ENCODE measurements around the gene SNURF.
"Not testable (repeated sequence)": the region's sequence is repeated elsewhere in the genome, so short reads cannot be mapped to it uniquely, and the experiment has no call there.

The SNURF gene, protein sequence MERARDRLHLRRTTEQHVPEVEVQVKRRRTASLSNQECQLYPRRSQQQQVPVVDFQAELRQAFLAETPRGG

GRCh38 chr15:24954783-24955530 is at the start of gene SNURF, which contains the start of gene SNRPN:
SNURF (plus strand) TSS chr15:24954987; CDS start chr15:24955049, 62 bp downstream.
SNRPN (plus strand) TSS chr15:24954987; CDS start chr15:24974454, 19,467 bp downstream.
- DNase-seq (ENCODE audit: low spot score): peak; percentile 83

DNA sequence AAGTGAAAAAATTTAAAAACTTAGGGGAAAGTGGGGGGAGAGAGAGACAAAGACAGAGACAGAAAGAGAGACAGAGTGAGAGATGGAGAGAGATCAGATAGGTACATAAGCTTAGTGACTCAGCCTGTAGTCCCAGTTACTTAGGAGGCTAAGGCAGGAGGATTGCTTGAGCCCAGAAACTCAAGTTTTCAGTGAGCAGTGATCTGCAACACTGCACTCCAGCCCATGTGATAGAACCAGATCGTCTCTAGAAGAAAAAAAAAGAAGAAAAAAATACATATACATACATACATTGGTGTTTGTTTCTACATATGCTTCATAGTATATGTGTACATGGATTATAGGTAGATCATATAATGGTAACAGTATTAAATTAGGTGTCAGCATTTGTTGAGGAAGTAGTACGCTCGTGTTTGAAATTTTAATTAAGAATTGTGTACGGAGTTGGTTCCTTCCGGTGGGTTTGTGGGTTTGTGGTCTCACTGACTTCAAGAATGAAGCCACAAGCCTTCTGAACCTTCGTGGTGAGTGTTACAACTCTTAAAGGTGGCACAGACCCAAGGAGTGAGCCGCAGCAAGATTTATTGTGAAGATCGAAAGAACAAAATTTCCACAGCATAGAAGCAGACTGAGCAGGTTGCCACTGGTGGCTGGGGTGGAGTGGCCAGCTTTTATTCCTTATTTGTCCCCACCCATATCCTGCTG is 38.3 kb upstream of the SNURF start:
- DNase-seq (ENCODE audit: low spot score): no peak

DNA sequence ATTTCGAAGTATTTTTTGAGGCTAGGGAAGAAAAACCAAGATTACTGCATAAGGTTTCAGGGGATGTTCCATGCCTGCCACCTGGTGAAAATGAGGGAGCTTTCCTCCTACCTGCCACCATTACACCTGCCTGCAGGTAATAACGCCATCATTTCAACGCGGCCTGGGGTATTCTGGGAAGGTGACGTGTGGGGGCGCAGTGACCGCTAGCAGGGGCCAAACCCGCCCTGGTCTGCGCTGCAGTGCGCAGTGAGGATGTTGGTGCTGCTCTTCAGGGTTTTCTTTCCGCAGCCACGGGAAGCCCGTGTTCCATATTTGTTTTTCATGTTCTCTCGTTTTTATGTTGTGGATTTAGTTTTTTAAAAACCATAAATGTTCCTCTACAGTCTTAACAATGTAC is 37.4 kb upstream of the SNURF start:
- no peak for DNase-seq (ENCODE audit: low spot score)

DNA sequence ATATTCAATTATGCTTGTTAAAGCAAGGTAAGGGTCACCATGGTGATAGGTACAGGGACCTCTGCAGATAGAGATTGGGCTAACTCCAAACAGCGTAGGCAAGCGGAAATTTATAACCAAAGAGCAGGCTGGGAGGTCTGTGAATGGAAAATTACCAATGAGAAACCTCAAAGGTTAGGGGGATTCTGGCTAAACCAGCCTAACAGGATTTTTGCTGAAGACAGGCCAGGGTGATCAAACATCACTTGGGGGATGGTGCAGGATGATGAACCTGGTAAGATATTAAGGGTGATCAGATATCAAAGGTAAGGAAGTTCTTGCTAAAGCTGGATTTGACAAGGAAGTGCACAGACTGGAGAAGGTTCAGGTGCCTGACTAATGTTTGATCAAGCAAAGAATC is 35.3 kb upstream of the SNURF start:
- DNase-seq (ENCODE audit: low spot score): no peak

DNA sequence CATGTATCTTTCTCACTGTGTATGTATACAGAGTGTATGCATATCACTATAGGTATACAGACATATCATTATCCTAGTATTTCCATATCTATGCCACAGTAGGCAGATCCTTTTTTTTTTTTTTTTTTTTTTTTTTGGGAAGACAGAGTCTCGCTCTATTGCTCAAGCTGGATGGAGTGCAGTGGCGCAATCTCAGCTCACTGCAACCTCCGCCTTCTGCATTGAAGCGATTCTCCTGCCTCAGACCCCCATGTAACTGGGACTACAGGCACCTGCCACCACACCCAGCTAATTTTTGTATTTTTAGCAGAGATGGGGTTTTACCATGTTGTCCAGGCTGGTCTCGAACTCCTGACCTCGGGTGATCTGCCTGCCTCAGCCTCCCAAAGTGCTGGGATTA is 32.0 kb upstream of the SNURF start:
- DNase-seq (ENCODE audit: low spot score): not testable (repeated sequence)

GRCh38 chr15:24924153-24924552 is 30.6 kb upstream of the SNURF start:
- DNase-seq (ENCODE audit: low spot score): no peak

- DNase-seq (ENCODE audit: low spot score): no peak
Measured at GRCh38 chr15:24924621-24925020, 30.2 kb upstream of the SNURF start.

- not testable (repeated sequence) for DNase-seq (ENCODE audit: low spot score)
Measured at GRCh38 chr15:24931874-24932732, 22.7 kb upstream of the SNURF start.

DNA sequence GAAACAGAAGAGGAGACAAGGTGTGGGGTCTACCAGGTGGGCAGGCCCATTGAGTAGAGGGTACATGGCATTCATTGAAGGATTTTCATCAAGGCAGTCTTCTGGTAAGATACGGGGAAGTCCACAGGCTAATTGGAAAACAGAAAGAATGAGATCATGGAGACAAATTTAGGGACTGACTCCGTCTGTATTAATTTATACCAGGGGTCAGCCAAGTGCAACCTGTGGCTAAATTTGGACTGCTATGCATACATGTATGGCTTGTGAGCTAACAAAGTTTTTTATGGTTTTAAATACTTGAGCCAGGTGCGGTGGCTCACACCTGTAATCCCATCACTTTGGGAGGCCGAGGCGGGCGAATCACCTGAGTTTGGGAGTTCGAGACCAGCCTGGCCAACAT is 21.1 kb upstream of the SNURF start:
- DNase-seq (ENCODE audit: low spot score): no peak

- DNase-seq (ENCODE audit: low spot score): not testable (repeated sequence)
Measured at GRCh38 chr15:24938224-24938623, 16.6 kb upstream of the SNURF start.

DNA sequence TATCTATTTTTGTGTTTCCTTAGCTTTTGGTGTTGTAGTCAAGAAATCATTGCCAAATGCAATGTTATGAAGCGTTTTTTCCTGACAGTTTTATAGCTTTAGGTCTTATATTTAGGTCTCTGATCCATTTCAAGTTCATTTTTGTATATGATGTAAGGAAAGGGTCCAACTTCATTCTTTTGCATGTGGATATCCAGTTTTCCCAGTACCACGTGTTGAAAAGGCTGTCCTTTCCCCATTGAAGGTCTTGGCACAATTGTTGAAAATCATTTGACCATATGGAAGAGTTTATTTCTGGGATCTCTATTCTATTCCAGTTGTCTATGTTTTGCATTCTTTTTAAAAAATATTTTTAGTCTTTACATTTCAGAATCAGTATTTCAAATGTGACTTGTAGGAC is 14.6 kb upstream of the SNURF start:
- no peak for DNase-seq (ENCODE audit: low spot score)

DNA sequence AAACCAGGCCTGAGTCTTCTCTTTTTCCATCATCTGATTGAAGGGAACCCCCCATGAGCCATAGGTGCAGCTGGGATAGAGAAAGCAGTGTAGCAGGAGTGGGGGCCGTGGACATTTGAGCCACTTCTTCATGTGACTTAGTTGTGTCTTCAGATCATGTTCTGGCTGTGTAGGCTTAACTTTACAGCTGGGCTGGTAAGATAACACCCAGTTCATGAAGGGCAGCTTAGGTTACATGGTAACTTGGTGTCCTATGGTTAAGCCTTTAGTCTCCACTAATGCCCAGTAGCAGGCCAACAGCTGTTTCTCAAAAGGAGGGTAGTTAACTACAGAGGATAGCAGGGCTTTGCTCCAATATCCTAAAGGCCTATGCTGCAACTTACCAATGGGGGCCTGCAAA is 11.4 kb upstream of the SNURF start:
- no peak for DNase-seq (ENCODE audit: low spot score)

DNA sequence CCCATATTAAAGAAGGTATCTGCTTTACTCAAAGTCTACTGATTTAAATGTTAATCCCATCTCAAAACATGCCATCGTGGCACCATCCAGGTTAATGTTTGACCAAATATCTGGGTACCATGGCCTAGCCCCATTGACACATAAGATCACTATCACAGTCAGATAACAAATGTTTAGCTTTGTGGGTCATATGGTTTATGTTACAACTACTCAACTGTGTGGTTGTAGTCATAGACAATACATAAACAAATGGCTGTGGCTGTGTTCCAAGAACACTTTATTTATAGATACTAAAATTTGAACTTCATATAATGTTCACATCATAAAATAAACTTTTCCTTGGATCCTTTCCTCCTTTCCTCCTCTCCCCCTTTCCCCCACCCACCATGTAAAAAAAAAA is 9.8 kb upstream of the SNURF start:
- DNase-seq (ENCODE audit: low spot score): no peak

- no peak for DNase-seq (ENCODE audit: low spot score)
Measured at GRCh38 chr15:24945711-24946110, 9.1 kb upstream of the SNURF start.

GRCh38 chr15:24948495-24948894 is 6.3 kb upstream of the SNURF start:
- no peak for DNase-seq (ENCODE audit: low spot score)

DNA sequence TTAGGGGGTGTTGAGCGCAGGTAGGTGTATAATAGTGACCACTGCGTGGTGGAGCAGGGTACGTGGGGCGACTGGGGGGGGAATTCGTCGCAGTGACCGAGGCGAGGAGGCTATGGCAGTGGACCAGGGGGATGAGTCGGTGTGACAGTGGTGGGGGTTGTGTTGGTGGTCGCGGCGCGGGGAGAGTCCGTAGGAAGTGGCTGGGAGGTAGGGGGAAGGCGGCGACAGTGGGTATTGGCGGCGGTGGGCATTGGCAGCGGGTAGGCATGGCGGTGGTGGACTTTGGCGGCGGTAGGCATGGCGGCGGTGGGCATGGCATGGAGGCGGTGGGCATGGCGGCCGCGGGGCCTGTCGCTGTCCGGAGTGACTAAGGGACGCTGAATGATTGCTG is 739 bp downstream of the SNURF start:
- DNase-seq (ENCODE audit: low spot score): no peak

DNA sequence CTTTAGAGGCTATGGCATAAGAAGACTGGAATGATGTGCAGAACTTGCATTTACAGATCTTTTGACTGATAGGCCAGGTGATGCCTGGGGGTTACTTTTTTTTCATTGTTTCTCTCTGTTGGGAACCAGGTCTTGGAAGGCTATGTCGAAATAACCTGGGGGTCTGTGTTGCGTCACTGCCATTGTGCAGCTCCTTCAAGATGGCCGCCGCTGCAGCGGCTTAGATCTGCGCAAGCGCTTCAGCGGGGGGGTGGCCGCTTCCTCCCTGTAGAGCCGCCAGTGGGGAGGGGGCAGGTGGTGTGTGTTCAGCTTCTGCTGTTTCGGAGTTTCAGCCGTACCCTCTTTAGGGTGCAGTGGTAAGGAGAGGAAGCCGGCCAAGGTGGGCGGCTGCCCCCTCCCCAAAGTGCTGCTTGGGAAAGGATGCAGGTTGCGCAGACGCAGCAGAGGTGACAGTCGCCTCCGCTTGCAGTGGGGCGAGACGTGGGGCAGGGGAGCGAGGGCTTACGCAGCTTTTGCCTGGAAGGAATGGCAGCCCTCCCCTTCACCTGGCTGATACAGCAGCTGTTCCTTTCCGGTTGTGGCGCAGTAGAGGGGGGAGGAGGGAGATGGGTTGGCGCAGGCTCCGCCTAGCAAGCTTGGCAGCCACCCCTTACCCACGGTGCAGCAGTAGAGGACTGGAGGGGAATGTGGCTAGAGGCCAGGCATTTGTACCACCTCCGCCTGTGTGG is 1.5 kb downstream of the SNURF start:
- peak; percentile 81 for DNase-seq (ENCODE audit: low spot score)

- no peak for DNase-seq (ENCODE audit: low spot score)
Measured at GRCh38 chr15:24957691-24958090, 2.9 kb downstream of the SNURF start.

DNA sequence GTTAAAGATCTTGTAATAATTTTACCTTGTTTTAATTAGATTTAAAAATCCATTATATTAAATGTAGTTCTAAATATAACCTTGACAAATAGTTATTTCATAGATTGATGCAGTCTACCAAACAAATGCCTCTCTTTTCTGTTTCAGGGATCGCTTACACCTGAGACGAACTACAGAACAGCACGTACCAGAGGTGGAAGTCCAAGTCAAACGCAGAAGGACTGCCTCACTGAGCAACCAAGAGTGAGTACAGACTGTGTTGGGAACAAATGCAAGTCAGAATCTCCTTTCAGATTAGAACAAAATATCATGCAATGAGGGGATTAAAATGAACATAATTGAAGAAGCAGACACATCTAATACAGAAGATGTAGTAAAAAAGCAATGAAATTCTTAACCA is 7.2 kb downstream of the SNURF start:
- DNase-seq (ENCODE audit: low spot score): no peak

GRCh38 chr15:24962880-24963279 is 8.1 kb downstream of the SNURF start:
- no peak for DNase-seq (ENCODE audit: low spot score)

DNA sequence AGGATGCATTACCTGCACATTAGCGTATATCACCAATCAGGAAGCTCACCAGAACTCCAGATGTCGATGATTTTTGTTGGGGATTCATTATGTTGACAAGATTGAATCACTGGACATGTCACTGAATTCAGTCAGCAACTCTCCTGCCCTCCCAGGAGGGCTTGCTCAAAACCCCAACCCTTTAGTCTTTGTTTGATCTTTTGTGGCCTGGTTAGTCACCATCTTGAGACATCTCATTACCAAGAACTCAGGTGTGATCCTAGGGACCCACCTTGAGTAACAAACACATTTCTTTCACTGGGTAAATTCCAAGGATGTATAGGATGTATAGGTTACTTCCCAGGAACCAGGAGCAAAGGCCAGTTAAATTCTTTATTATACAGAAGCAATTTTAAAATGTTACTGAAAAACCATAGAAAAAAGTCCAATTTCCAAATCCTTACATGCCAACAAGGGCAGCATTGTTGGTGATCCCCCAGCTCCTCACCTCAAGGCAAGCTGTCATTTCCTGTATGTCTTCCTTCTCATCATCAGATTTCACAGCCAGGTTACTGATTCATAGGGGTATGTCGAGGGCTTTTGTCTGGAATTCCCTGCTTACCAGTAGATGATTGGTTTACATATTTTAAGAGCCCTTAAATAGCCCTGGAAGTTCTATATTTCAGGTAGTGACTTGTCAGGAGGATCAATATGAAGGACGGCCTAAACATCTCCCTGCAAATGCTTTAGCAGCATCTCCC is 11.7 kb downstream of the SNURF start:
- no peak for DNase-seq (ENCODE audit: low spot score)

Measured in AG08396 (cell line).